ENCODE data around the gene PROK2.

DNA sequence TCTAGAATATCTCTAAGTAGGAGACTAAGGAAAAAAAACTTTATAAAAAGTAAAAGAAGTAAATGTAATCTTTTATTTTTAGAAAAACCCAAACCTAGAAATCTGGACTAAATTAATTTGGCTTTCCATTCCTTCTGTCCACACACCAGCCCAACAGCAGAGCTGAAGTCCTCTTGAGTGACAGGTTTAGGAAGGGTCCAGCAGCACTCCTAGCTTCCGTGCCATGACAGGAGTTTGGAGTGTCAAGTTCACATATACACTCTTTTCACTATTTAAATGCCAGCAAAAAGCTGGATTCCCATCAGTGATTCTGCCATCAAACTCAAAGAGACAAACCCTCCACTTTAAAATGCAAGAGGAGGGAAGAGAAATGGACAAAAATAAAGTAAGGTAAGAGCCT, 13.1 kb downstream of the PROK2 start:
- TF ChIP-seq CTCF (IDR thresholded peaks at IDR 0.05; ENCODE audit: insufficient read depth, low read length, poor library complexity, severe bottlenecking), result no peak
- TF ChIP-seq EZH2phosphoT487 (conservative IDR thresholded peaks at IDR 0.05; ENCODE audit: low read length), result no peak
